GM19238 (cell line): ENCODE measurements around the gene UGP2.
A peak's percentile ranks its signal among the peaks of the same experiment; 100 is the strongest.

ENCODE experiments used
- DNase-seq: peaks from one replicate; pipeline ENCODE4 v3.0.0; 2011; ENCODE audit warnings: low spot score; ENCODE audit not compliant: insufficient read length

Gene UGP2

GRCh38 chr2:63863707-63864106, 22.0 kb downstream of the UGP2 start:
- no peak for DNase-seq

DNA sequence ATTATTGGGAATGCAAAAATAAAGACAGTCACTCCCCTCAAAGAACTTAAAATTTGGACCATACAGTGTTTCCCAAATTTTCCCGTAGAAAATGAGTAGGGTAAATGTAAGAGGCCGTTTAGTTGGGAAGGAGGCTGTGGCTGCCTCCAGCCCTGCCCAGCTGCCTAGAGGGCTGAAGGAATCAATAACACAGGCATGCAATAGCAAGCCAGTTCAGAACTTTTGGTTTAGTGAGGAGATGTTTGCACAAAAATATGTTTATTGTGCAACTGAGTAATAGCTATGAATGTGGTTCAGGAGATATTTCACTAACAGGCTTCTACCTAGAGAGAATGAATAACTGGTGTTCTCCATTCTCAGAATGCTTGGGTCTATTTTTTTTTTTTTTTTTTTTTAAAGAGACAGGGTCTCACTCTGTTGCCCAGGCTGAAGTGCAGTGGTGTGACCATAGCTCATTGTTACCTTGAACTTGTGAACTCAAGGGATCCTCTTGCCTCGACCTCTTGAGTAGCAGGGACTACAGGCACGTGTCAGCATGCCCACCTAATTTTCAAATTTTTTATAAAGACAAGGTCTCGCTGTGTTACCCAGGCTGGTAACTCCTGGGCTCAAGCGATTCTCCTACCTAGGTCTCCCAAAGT, 23.6 kb downstream of the UGP2 start:
- DNase-seq = no peak

GRCh38 chr2:63866009-63866709, 24.5 kb downstream of the UGP2 start:
- DNase-seq = no peak

DNA sequence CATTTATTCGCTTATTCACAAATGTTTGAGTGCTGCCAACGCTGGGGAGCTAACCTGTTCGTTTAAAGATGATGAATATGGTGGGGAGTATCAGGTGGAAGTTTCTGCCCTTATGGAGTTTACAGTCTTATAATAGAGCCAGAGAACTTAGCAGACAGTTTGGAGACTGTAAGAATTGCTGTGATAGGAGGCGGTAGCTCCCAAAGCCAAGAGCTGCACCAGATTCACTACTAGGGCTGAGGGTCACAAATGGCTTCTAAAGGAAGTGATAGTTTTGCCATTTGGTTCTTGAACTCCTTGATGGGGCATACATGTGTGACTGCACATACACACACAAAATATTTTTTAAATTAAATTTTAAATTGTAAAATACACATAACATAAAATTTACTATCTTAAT, 29.0 kb downstream of the UGP2 start:
- DNase-seq = no peak

DNA sequence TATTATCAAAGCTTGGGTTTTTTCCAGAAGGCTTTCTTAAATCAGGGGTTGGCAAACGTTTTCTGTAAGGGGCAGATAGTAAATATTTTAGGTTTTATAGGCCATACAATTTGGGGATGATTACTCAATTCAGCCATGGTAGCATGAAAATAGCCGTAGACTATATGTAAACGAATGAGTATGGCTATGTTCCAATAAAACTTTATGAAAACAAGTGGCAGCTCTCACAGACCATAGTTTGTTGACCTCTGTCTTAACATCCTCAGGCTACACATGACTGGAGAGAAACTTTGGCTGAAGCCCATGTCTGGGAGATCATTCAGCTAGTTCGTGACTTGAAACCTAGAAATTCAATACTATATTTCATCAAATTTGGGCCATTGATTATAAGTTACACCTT, 30.2 kb downstream of the UGP2 start:
- DNase-seq = no peak

GRCh38 chr2:63872571-63873328, 31.1 kb downstream of the UGP2 start:
- no peak for DNase-seq

GRCh38 chr2:63874204-63875130, 32.8 kb downstream of the UGP2 start:
- DNase-seq = no peak

- no peak for DNase-seq
These were observed 33.4 kb downstream of the UGP2 start for GRCh38 chr2:63875131-63875527.

- DNase-seq = no peak
These were observed 34.0 kb downstream of the UGP2 start for GRCh38 chr2:63875559-63876245.

GRCh38 chr2:63876311-63876710, 34.6 kb downstream of the UGP2 start:
- no peak for DNase-seq

DNA sequence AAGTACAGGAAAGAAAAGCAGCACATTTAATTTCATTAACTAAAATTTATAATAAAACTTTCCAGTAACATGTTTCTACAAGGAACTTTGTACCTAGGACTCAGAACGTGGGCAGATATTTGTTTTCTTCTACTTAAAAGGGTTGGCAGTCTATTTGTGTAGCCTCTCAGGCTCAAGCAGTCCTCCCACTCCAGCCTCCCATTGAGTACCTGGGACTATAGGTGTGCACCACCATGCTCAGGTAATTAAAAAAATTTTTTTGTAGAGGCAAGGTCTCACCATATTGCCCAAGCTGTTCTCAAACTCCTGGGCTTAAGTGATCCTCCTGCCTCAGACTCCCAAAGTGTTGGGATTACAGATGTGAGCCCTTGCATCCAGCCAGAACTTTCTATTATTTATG, 36.8 kb downstream of the UGP2 start:
- DNase-seq = no peak

DNA sequence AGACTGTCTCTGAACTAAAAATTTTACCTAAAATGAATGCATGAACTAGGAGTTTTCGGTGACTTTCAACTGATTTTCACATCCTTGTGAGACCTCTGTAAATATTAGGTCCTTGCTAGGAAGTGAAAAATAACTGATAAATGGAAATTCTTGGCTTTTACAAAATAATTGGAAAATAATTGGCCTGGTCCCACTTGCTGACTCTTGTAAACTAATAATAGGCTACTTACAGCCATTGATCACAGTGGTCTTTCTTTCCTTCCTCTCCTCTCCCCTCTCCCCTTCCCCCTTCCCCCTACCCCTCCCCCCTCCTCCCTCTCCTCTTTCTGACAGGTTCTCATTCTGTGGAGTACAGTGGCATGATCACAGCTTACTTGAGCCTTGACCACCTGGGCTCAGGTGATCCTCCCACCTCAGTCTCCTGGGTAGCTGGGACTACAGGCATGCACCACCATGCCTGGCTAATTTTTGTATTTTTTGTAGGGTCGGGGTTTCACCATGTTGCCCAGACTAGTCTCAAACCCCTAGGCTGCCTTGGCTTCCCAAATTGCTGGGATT, 38.3 kb downstream of the UGP2 start:
- no peak for DNase-seq

DNA sequence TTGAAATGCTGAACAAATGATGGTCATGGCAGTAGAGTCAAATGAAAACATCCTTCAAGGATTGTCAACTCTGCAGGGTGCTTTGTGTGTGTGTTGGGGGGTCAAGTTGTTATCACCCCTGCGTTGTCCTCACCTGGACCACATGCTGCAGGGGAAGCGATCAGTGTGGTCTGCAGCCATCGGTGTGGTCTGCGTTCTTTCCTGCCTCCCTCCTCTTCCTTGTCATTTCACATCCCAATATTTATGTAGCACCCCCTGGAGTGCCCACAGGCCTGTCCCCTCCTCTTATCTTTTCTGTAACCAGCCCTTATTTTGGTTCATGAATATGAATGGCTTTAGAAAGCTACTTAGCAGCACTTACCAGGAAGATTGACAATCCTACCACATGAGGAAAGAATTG, 38.9 kb downstream of the UGP2 start:
- no peak for DNase-seq

GRCh38 chr2:63881205-63881604, 39.5 kb downstream of the UGP2 start:
- no peak for DNase-seq

- DNase-seq = no peak
These were observed 40.9 kb downstream of the UGP2 start for GRCh38 chr2:63882395-63883105.

- DNase-seq = no peak
These were observed 44.7 kb downstream of the UGP2 start for GRCh38 chr2:63886445-63886844.

GRCh38 chr2:63888053-63888452, 46.4 kb downstream of the UGP2 start:
- DNase-seq = no peak

DNA sequence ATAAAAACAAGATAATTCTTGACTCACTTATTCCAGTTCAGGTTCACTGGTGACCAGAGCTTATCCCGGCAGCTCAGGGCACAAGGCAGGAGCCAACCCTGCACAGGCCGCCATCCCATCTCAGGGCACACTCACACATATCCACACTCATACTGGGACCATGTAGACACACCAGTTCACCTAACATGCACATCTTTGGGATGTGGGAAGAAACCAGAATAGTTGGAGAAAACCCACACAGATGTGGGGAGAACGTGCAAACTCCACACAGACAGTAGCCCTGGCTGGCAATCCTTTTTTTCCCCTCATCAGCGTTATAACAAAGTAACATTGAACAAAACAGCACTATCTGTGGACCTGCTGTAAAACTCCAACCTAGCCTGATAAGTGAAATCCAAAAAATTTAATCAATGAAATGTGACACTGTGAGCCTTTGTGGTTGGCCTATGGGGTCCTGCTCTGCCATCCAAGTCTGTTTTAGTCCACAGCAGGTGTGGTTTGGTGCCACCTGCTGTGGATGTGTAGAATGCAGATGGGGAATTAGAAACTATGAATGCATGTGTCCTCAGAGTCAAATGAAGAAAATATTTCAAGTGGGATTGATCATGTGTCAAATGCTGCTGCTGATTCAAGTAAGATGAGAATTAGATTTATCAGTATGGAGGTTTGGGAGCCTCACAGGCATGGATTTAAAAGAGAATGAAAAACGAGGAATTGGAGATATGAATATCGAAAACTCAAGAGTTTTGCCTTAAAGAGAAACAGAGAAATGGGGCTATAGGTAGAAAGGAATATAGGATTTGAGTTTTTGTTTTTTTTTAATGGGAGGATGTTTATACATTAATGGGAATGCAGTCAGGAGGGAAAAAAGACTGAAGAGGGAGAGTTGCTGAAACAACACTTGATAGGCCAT, 47.0 kb downstream of the UGP2 start:
- peak; percentile 16 for DNase-seq

DNA sequence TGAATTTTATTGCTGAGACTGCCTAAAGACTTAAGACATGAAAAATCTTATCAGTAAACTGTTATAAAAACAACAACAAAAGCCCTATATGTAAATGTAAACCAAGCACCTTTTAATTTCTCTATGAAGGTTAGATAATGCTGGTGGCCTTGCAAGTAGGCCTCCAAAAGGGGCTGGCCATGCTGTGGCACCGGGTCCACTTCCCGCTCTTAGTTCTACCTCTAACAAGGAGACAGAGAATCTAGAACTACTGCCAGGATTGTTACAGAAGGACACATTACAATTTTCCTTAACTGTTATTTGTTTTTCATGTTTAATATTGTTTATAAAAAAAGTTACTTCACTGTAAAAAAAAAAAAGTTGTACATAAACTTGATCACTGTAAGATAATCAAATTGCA, 49.0 kb downstream of the UGP2 start:
- no peak for DNase-seq
